OCI-LY1 (cell line): ENCODE data around the gene SCNM1.

Experiments
- EZH2 ChIP-seq: fragments of 200-600 bp; sonication (generic), shearing (Covaris generic); IDR thresholded peaks from 2 replicates; pipeline ENCODE4 v1.8.0; 2017; ENCODE audit warnings: borderline replicate concordance, mixed run types, mild to moderate bottlenecking, antibody characterized with exemption, low read length, moderate library complexity, mixed read lengths
- TF ChIP-seq, protein P1 (sequence below): fragments of 200-600 bp; sonication (generic), shearing (Covaris generic); IDR thresholded peaks from 2 replicates; pipeline ENCODE4 v1.5.1; 2017; ENCODE audit warnings: mild to moderate bottlenecking, antibody characterized with exemption, low read length, moderate library complexity, mixed read lengths

DNA sequence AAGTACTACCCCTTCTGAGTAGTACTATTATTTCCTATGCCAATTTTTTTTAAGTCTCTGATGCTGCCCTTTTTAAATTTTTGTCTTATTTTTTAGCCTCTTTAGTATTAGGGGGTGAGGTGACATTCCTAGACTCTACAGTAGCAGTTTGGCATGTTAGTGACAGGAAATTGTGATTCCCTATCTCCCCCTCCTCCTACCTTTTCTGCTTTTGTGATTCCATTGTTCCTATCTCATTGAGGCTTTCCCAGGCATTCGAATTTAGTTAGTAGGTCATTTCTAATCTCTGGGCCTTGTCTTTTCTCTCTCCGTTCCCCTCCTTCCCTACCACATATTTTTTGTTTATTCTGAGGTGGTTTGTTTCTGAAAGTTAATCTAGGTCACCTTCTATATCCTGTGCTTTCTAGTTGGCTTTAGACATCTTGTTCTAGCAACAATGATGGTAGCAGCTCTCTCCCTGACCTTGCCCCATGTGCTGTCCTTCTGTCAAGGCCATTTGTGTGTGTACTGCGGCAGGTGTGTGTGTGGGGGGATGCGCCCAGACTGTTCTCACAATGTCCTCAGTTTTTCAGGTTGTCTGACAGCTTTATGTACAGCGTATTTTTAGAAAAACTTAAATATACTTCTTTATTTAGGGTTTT lies 41.1 kb upstream of the SCNM1 start:
- TF ChIP-seq, protein P1, sequence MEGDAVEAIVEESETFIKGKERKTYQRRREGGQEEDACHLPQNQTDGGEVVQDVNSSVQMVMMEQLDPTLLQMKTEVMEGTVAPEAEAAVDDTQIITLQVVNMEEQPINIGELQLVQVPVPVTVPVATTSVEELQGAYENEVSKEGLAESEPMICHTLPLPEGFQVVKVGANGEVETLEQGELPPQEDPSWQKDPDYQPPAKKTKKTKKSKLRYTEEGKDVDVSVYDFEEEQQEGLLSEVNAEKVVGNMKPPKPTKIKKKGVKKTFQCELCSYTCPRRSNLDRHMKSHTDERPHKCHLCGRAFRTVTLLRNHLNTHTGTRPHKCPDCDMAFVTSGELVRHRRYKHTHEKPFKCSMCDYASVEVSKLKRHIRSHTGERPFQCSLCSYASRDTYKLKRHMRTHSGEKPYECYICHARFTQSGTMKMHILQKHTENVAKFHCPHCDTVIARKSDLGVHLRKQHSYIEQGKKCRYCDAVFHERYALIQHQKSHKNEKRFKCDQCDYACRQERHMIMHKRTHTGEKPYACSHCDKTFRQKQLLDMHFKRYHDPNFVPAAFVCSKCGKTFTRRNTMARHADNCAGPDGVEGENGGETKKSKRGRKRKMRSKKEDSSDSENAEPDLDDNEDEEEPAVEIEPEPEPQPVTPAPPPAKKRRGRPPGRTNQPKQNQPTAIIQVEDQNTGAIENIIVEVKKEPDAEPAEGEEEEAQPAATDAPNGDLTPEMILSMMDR: no peak
- no peak for TF ChIP-seq EZH2
